Measurements from ENCODE around the gene MAPT.

MAPT gene

GRCh38 chr17:45971698-45972141 is 77.4 kb downstream of the MAPT start:
- TF ChIP-seq ZNF274 (IDR thresholded peaks at IDR 0.05; ENCODE audit: low read depth, low read length) (no peak), SUZ12 (IDR thresholded peaks at IDR 0.05; ENCODE audit: extremely low read depth, insufficient read depth, insufficient read length) (no peak)
- H3K36me3 ChIP-seq (ENCODE audit: insufficient read depth, insufficient read length, low read length): no peaks in the 10 kb centered on the region
- H3K4me3 ChIP-seq (ENCODE audit: insufficient read length, low read depth): no peak overlapping the region

GRCh38 chr17:45972531-45972930 is 78.2 kb downstream of the MAPT start:
- no peak overlapping the region for H3K4me3 ChIP-seq (ENCODE audit: insufficient read length, low read depth)
- DNase-seq (ENCODE audit: low read depth, low spot score): no peak
- H3K9me3 ChIP-seq (ENCODE audit: insufficient read depth, low read length): no peaks in the 10 kb centered on the region
- TF ChIP-seq YY1 (IDR thresholded peaks at IDR 0.05; ENCODE audit: insufficient read depth, insufficient read length) (no peak), SUZ12 (IDR thresholded peaks at IDR 0.05; ENCODE audit: extremely low read depth, insufficient read depth, insufficient read length) (no peak), ZNF274 (IDR thresholded peaks at IDR 0.05; ENCODE audit: low read depth, low read length) (no peak)
- H3K9ac ChIP-seq (ENCODE audit: insufficient read length, low read depth): no peak overlapping the region
- peaks cover 14% of the 10 kb centered on the region for H3K4me1 ChIP-seq (ENCODE audit: insufficient read depth, insufficient read length)
- H3K27me3 ChIP-seq (ENCODE audit: insufficient read depth, insufficient read length): no peaks in the 10 kb centered on the region
- H3K36me3 ChIP-seq (ENCODE audit: insufficient read depth, insufficient read length, low read length): no peaks in the 10 kb centered on the region

More at GRCh38 chr17:45971698-45972141, 77.4 kb downstream of the MAPT start:
- no peaks in the 10 kb centered on the region for H3K27me3 ChIP-seq (ENCODE audit: insufficient read depth, insufficient read length)
- H3K4me1 ChIP-seq (ENCODE audit: insufficient read depth, insufficient read length): peaks cover 10% of the 10 kb centered on the region
- no peaks in the 10 kb centered on the region for H3K9me3 ChIP-seq (ENCODE audit: insufficient read depth, low read length)
- no peak for DNase-seq (ENCODE audit: low read depth, low spot score)
- no peak overlapping the region for H3K9ac ChIP-seq (ENCODE audit: insufficient read length, low read depth)

GRCh38 chr17:45973099-45973780 is 78.9 kb downstream of the MAPT start:
- DNase-seq (ENCODE audit: low read depth, low spot score): no peak
- H3K9me3 ChIP-seq (ENCODE audit: insufficient read depth, low read length): no peaks in the 10 kb centered on the region
- TF ChIP-seq ZNF274 (IDR thresholded peaks at IDR 0.05; ENCODE audit: low read depth, low read length): no peak
- no peak for TF ChIP-seq YY1 (IDR thresholded peaks at IDR 0.05; ENCODE audit: insufficient read depth, insufficient read length)
- TF ChIP-seq SUZ12 (IDR thresholded peaks at IDR 0.05; ENCODE audit: extremely low read depth, insufficient read depth, insufficient read length): no peak
- no peak overlapping the region for H3K4me3 ChIP-seq (ENCODE audit: insufficient read length, low read depth)
- no peaks in the 10 kb centered on the region for H3K27me3 ChIP-seq (ENCODE audit: insufficient read depth, insufficient read length)
- H3K9ac ChIP-seq (ENCODE audit: insufficient read length, low read depth): no peak overlapping the region
- peaks cover 18% of the 10 kb centered on the region for H3K4me1 ChIP-seq (ENCODE audit: insufficient read depth, insufficient read length)
- H3K36me3 ChIP-seq (ENCODE audit: insufficient read depth, insufficient read length, low read length): no peaks in the 10 kb centered on the region

GRCh38 chr17:45973946-45974859 is 79.8 kb downstream of the MAPT start:
- Histone ChIP-seq H3K27me3 (ENCODE audit: insufficient read depth, insufficient read length) (no peaks in the 10 kb centered on the region), H3K9ac (ENCODE audit: insufficient read length, low read depth) (no peak overlapping the region)
- DNase-seq (ENCODE audit: low read depth, low spot score): no peak

GRCh38 chr17:45974916-45975630 is 80.7 kb downstream of the MAPT start:
- Histone ChIP-seq H3K9me3 (ENCODE audit: insufficient read depth, low read length) (no peaks in the 10 kb centered on the region), H3K27me3 (ENCODE audit: insufficient read depth, insufficient read length) (no peaks in the 10 kb centered on the region), H3K4me1 (ENCODE audit: insufficient read depth, insufficient read length) (peaks cover 18% of the 10 kb centered on the region), H3K9ac (ENCODE audit: insufficient read length, low read depth) (no peak overlapping the region), H3K4me3 (ENCODE audit: insufficient read length, low read depth) (no peak overlapping the region), H3K36me3 (ENCODE audit: insufficient read depth, insufficient read length, low read length) (no peaks in the 10 kb centered on the region)
- DNase-seq (ENCODE audit: low read depth, low spot score): no peak
- TF ChIP-seq YY1 (IDR thresholded peaks at IDR 0.05; ENCODE audit: insufficient read depth, insufficient read length): no peak
- no peak for TF ChIP-seq ZNF274 (IDR thresholded peaks at IDR 0.05; ENCODE audit: low read depth, low read length)
- TF ChIP-seq SUZ12 (IDR thresholded peaks at IDR 0.05; ENCODE audit: extremely low read depth, insufficient read depth, insufficient read length): no peak

More at GRCh38 chr17:45973946-45974859, 79.8 kb downstream of the MAPT start:
- no peaks in the 10 kb centered on the region for H3K9me3 ChIP-seq (ENCODE audit: insufficient read depth, low read length)
- TF ChIP-seq ZNF274 (IDR thresholded peaks at IDR 0.05; ENCODE audit: low read depth, low read length): no peak
- TF ChIP-seq SUZ12 (IDR thresholded peaks at IDR 0.05; ENCODE audit: extremely low read depth, insufficient read depth, insufficient read length): no peak
- no peak for TF ChIP-seq YY1 (IDR thresholded peaks at IDR 0.05; ENCODE audit: insufficient read depth, insufficient read length)
- no peak overlapping the region for H3K4me3 ChIP-seq (ENCODE audit: insufficient read length, low read depth)
- peaks cover 18% of the 10 kb centered on the region for H3K4me1 ChIP-seq (ENCODE audit: insufficient read depth, insufficient read length)
- no peaks in the 10 kb centered on the region for H3K36me3 ChIP-seq (ENCODE audit: insufficient read depth, insufficient read length, low read length)

- Histone ChIP-seq H3K27me3 (ENCODE audit: insufficient read depth, insufficient read length) (peaks cover under 1% of the 10 kb centered on the region), H3K4me3 (ENCODE audit: insufficient read length, low read depth) (no peak overlapping the region), H3K4me1 (ENCODE audit: insufficient read depth, insufficient read length) (peaks cover 18% of the 10 kb centered on the region), H3K36me3 (ENCODE audit: insufficient read depth, insufficient read length, low read length) (no peaks in the 10 kb centered on the region), H3K9me3 (ENCODE audit: insufficient read depth, low read length) (no peaks in the 10 kb centered on the region), H3K9ac (ENCODE audit: insufficient read length, low read depth) (no peak overlapping the region)
- DNase-seq (ENCODE audit: low read depth, low spot score): no peak
- TF ChIP-seq ZNF274 (IDR thresholded peaks at IDR 0.05; ENCODE audit: low read depth, low read length) (no peak), YY1 (IDR thresholded peaks at IDR 0.05; ENCODE audit: insufficient read depth, insufficient read length) (no peak), SUZ12 (IDR thresholded peaks at IDR 0.05; ENCODE audit: extremely low read depth, insufficient read depth, insufficient read length) (no peak)
These were observed 81.4 kb downstream of the MAPT start for GRCh38 chr17:45975640-45976295.

Data from NT2/D1 (cell line).